ENCODE results near the gene BTBD9.

GRCh38 chr6:38160831-38161230, 478.9 kb downstream of the BTBD9 start:
- TF ChIP-seq, protein P1, sequence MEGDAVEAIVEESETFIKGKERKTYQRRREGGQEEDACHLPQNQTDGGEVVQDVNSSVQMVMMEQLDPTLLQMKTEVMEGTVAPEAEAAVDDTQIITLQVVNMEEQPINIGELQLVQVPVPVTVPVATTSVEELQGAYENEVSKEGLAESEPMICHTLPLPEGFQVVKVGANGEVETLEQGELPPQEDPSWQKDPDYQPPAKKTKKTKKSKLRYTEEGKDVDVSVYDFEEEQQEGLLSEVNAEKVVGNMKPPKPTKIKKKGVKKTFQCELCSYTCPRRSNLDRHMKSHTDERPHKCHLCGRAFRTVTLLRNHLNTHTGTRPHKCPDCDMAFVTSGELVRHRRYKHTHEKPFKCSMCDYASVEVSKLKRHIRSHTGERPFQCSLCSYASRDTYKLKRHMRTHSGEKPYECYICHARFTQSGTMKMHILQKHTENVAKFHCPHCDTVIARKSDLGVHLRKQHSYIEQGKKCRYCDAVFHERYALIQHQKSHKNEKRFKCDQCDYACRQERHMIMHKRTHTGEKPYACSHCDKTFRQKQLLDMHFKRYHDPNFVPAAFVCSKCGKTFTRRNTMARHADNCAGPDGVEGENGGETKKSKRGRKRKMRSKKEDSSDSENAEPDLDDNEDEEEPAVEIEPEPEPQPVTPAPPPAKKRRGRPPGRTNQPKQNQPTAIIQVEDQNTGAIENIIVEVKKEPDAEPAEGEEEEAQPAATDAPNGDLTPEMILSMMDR (IDR thresholded peaks at IDR 0.05): no peak
- TF ChIP-seq POLR2A (IDR thresholded peaks at IDR 0.05): no peak
